GM23248 (cell line): Measurements from ENCODE around the gene FAXDC2. TPM values are rescaled to one million over a fixed set of nuclear protein-coding genes. Genes with fewer than 3 reads are reported as not detected.

Source experiments
- DNase-seq: peaks from one replicate; pipeline ENCODE4 v3.0.0-alpha.2; 2015
- H2AFZ ChIP-seq: fragments of 200-600 bp; sonication (generic); 2 replicates; pipeline ENCODE4 v1.6.1; 2016; ENCODE audit warnings: antibody characterized with exemption
- H3F3A ChIP-seq: fragments of 200-600 bp; sonication (generic); 2 replicates; pipeline ENCODE4 v1.6.1; 2016; ENCODE audit warnings: mild to moderate bottlenecking, antibody characterized with exemption, mixed run types; ENCODE audit not compliant: insufficient read depth
- H3K27ac ChIP-seq: fragments of 200-600 bp; sonication (generic); 2 replicates; pipeline ENCODE4 v1.5.1; 2016; ENCODE audit warnings: mild to moderate bottlenecking
- H3K27me3 ChIP-seq: fragments of 200-600 bp; sonication (generic); replicated peaks from 2 replicates; pipeline ENCODE4 v1.6.1; 2016; ENCODE audit warnings: mild to moderate bottlenecking; ENCODE audit not compliant: insufficient read depth
- H3K36me3 ChIP-seq: fragments of 200-600 bp; sonication (generic); 2 replicates; pipeline ENCODE4 v1.6.1; 2016; ENCODE audit warnings: low read depth, mild to moderate bottlenecking
- H3K4me1 ChIP-seq: fragments of 200-600 bp; sonication (generic); 2 replicates; pipeline ENCODE4 v1.6.1; 2016; ENCODE audit warnings: mild to moderate bottlenecking; ENCODE audit not compliant: insufficient read depth
- H3K4me2 ChIP-seq: fragments of 200-600 bp; sonication (generic); one replicate; pipeline ENCODE4 v1.6.1; 2016; ENCODE audit warnings: mild to moderate bottlenecking; ENCODE audit not compliant: unreplicated experiment
- H3K4me3 ChIP-seq: fragments of 200-600 bp; sonication (generic); 2 replicates; pipeline ENCODE4 v1.5.1; 2016; ENCODE audit warnings: mild to moderate bottlenecking
- H3K79me2 ChIP-seq: fragments of 200-600 bp; sonication (generic); 2 replicates; pipeline ENCODE4 v1.6.1; 2016; ENCODE audit warnings: mild to moderate bottlenecking; ENCODE audit not compliant: insufficient read depth
- H3K9ac ChIP-seq: fragments of 200-600 bp; sonication (generic); 2 replicates; pipeline ENCODE4 v1.6.1; 2016; ENCODE audit warnings: mild to moderate bottlenecking
- H3K9me2 ChIP-seq: fragments of 200-600 bp; sonication (generic); 2 replicates; pipeline ENCODE4 v1.6.1; 2016; ENCODE audit warnings: mixed run types, mild to moderate bottlenecking, moderate library complexity; ENCODE audit not compliant: insufficient read depth
- H3K9me3 ChIP-seq: fragments of 200-600 bp; sonication (generic); one replicate; pipeline ENCODE4 v1.6.1; 2017; ENCODE audit warnings: low read depth
- H4K20me1 ChIP-seq: fragments of 200-600 bp; sonication (generic); 2 replicates; pipeline ENCODE4 v1.6.0; 2016; ENCODE audit not compliant: insufficient read depth
- EZH2 ChIP-seq: fragments of 200-600 bp; sonication (generic); IDR thresholded peaks from 2 replicates; pipeline ENCODE4 v1.6.1; 2018; ENCODE audit warnings: antibody characterized with exemption, mild to moderate bottlenecking; ENCODE audit not compliant: insufficient read depth, poor library complexity, severe bottlenecking
- EZH2phosphoT487 ChIP-seq: fragments of 200-600 bp; sonication (generic); IDR thresholded peaks from 2 replicates; pipeline ENCODE4 v1.6.1; 2018; ENCODE audit warnings: antibody characterized with exemption, moderate library complexity, mild to moderate bottlenecking, low read depth; ENCODE audit not compliant: insufficient read depth
- WGBS, 2 experiments: methylation state at CpG; one replicate each; pipeline ENCODE4 v1.1.6; 2015 to 2017; ENCODE audit warnings: low lambda C conversion rate in 2 of 2, low coverage in 1 of 2; ENCODE audit errors: missing lambda C conversion rate in 2 of 2; 5-methylcytosine and 5-hydroxymethylcytosine counted together
- in situ Hi-C: fragments of 300-500 bp; cut with MboI; formaldehyde crosslinking; loops from 2 replicates; pipeline ENCODE4 v1.15.0; 2020
- polyA plus RNA-seq: library from polyadenylated mRNA; unstranded; fragments of >200 nt; fragmentation: Nextera tagmentation; extraction: Ambion mirVana; gene quantifications from 2 replicates; pipeline ENCODE4 v1.2.1, GENCODE V29; 2016
- total RNA-seq: library from RNA; depleted of rRNA; stranded (reverse); fragments of >200 nt; shearing (Covaris generic); gene quantifications from 2 replicates; pipeline ENCODE4 v1.2.3, GENCODE V29; 2014

Gene FAXDC2
- total and polyA plus RNA-seq, 2 experiments from 2014 or later, result 5.4 to 10.3 TPM

GRCh38 chr5:154857530-154858296, 7.3 kb upstream of the FAXDC2 start:
- peak overlapping the region; percentile 96 for H3K4me3 ChIP-seq
- H3K4me1 ChIP-seq, result peaks cover 27% of the 10 kb centered on the region
- peak overlapping the region; percentile 92 for H2AFZ ChIP-seq
- peak overlapping the region; percentile 91 for H3K4me2 ChIP-seq
- peak overlapping the region; percentile 88 for H3K9ac ChIP-seq
- DNase-seq, result peak; percentile 98
- H3K27me3 ChIP-seq, result no peaks in the 10 kb centered on the region
- H4K20me1 ChIP-seq, result no peaks in the 10 kb centered on the region
- H3K27ac ChIP-seq, result peak overlapping the region; percentile 95
- H3K36me3 ChIP-seq, result 0 out of 2 replicates have a peak, but pooled peaks cover under 1% of the 10 kb centered on the region
- H3F3A ChIP-seq, result peaks cover 34% of the 10 kb centered on the region
- in situ Hi-C loops, result no loop called here
- TF ChIP-seq EZH2, result no peak
- no peak for TF ChIP-seq EZH2phosphoT487
- H3K9me3 ChIP-seq, result no peaks in the 10 kb centered on the region
- H3K9me2 ChIP-seq, result no peaks in the 10 kb centered on the region
- WGBS, 2 experiments, result 1 to 2% methylated on average over 54 to 57 of the region's 59 CpGs
- H3K79me2 ChIP-seq, result peaks cover 42% of the 10 kb centered on the region

DNA sequence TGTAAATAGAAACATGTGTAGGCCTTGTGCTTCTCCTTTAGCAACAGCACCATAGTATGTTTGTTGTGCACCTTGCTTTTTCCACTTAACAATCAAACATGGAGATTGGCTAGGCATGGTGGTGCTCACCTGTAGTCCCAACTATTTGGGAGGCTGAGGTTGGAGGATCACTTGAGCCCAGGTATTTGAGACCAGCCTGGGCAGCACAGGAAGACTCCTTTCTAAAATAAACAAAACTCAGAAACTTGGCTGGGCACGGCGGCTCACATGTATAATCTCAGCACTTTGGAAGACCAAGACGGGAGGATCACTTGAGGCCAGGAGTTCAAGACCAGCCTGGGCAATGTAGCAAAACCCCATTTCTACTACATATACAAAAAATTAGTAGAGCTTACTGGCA, 948 bp upstream of the FAXDC2 start:
- 95 to 98% methylated on average over 3 of the region's 3 CpGs for WGBS, 2 experiments
- Histone ChIP-seq H3K4me2 (peak overlapping the region; percentile 90), H2AFZ (peak overlapping the region; percentile 98; the same call in 1 of the 2 replicates), H3F3A (peaks cover 26% of the 10 kb centered on the region), H3K9ac (peak overlapping the region; percentile 79; the same call in 1 of the 2 replicates), H3K9me2 (no peaks in the 10 kb centered on the region), H3K27ac (no peak overlapping the region), H3K4me1 (peaks cover 20% of the 10 kb centered on the region), H3K79me2 (peaks cover 15% of the 10 kb centered on the region; the same call in 1 of the 2 replicates), H3K27me3 (no peaks in the 10 kb centered on the region), H3K9me3 (no peaks in the 10 kb centered on the region), H4K20me1 (no peaks in the 10 kb centered on the region), H3K4me3 (peak overlapping the region; percentile 76; the same call in 1 of the 2 replicates), H3K36me3 (no peaks in the 10 kb centered on the region)
- in situ Hi-C loops, result no loop called here
- TF ChIP-seq EZH2, result no peak
- no peak for TF ChIP-seq EZH2phosphoT487
- no peak for DNase-seq

GRCh38 chr5:154849791-154850201, 607 bp downstream of the FAXDC2 start:
- DNase-seq, result peak; percentile 81
- in situ Hi-C loops, result no loop called here
- Histone ChIP-seq H3K27me3 (no peaks in the 10 kb centered on the region), H3K9ac (peak overlapping the region; percentile 79), H3K4me2 (peak overlapping the region; percentile 90), H3K27ac (peak overlapping the region; percentile 87), H3K9me2 (no peaks in the 10 kb centered on the region), H4K20me1 (no peaks in the 10 kb centered on the region), H2AFZ (peak overlapping the region; percentile 98), H3K9me3 (no peaks in the 10 kb centered on the region), H3K4me3 (peak overlapping the region; percentile 76), H3K4me1 (peaks cover 20% of the 10 kb centered on the region), H3K36me3 (no peaks in the 10 kb centered on the region), H3F3A (peaks cover 26% of the 10 kb centered on the region), H3K79me2 (peaks cover 15% of the 10 kb centered on the region; the same call in 1 of the 2 replicates)
- WGBS, 2 experiments, result 2 to 3% methylated on average over 2 of the region's 2 CpGs
- no peak for TF ChIP-seq EZH2phosphoT487
- no peak for TF ChIP-seq EZH2

DNA sequence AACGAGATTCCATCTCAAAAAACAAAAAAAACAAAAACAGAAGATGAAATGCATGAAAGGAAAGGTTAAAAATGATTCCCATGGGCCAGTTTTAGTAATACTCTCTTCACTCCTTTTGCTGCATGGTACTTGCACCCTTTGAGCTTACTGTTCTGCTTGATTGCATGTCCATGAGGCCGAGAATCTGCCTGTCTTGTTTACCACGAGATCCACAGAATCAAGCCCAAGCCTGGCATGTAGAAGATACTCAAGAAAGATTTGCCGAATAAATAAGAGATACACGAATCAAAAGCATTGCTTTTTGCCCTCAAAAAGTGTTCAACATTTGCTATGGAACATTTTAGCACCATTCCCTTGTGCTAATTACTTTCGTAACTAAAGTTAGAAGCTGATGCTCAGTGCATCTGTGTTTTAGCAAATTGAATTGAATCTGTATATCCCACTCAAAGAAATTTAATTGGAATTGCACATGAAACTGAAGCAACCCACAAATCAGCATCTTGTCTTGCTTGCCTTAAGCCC, 1.1 kb downstream of the FAXDC2 start:
- Histone ChIP-seq H3K4me2 (peak overlapping the region; percentile 90), H3K9me2 (no peaks in the 10 kb centered on the region), H3K79me2 (peaks cover 15% of the 10 kb centered on the region; the same call in 1 of the 2 replicates), H3K4me1 (peaks cover 20% of the 10 kb centered on the region), H3K36me3 (no peaks in the 10 kb centered on the region), H3F3A (peaks cover 26% of the 10 kb centered on the region), H3K4me3 (peak overlapping the region; percentile 76), H3K9me3 (no peaks in the 10 kb centered on the region), H3K27me3 (no peaks in the 10 kb centered on the region), H4K20me1 (no peaks in the 10 kb centered on the region), H3K27ac (peak overlapping the region; percentile 87), H2AFZ (peak overlapping the region; percentile 98), H3K9ac (peak overlapping the region; percentile 79)
- no peak for DNase-seq
- in situ Hi-C loops, result no loop called here
- 13 to 15% methylated on average over 6 of the region's 6 CpGs for WGBS, 2 experiments
- no peak for TF ChIP-seq EZH2
- TF ChIP-seq EZH2phosphoT487, result no peak
